ENCODE measurements around the gene FLYWCH2. TPM values are rescaled to one million over a fixed set of nuclear protein-coding genes. Genes with fewer than 3 reads are reported as not detected.

FLYWCH2 gene
- total and polyA plus RNA-seq, 2 of the 13 experiments (the other 11 are each of a cell fraction or from before 2014, with no cell fraction given) = 16.9 to 19.8 TPM

DNA sequence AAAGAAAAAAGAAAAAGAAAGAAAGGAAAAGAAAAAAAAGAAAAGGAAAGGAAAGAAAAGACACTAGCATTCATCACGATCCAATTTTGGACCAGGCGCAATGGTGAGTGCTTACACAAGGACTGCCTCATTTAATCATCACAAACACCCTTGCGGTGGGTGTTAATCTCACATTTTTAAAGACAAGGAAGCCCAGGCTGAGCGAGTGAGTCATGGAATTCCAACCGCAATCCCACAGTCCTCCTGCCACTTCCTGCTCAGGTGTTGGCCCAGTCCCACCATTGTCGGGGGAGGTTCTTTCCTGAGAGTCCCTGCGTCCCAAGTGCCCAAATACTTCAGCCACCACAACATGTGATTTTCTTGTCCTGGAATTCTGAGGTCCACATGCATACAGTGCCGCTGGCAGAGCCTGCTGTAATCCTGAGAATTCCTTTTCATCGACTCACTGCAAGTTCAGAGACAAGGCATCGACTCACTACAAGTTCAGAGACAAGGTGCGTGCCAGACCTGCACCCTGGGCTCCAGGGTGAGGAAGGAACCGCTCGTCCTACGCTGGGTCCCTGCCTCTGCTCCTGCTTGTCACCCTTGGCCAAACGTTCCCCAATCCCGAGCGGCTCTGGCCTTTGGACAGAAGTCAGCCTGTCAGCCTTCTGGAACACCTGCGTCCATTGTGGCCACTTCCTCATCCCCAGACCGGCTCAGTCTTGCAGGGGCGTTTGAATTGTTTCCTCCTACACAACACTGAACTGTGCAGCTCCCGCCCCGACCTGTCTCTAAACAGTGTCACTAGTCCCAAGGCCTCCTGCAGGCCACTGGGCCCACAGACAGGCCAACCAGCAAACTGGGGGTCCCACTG is 47.1 kb upstream of the FLYWCH2 start:
- Histone ChIP-seq H3K27ac (ENCODE audit: extremely low read length, insufficient read depth, low read length) (no peak overlapping the region), H3K27me3 (ENCODE audit: control insufficient read depth in 1 of 2, insufficient read depth in 2 of 2, low read length in 2 of 2) (peaks cover 2 to 22% of the 10 kb centered on the region in 2 experiments; a peak in 3 of 5 replicates), H3K9ac (ENCODE audit: insufficient read depth, low read depth, low read length) (peak overlapping the region; percentile 30; the same call in 1 of the 2 replicates), H4K20me1 (ENCODE audit: insufficient read depth, low read length) (no peaks in the 10 kb centered on the region), H3K36me3 (replicated peaks in 1 of 2; ENCODE audit: control insufficient read depth in 1 of 2, insufficient read depth in 2 of 2, low read length in 2 of 2) (no peaks in the 10 kb centered on the region), H2AFZ (ENCODE audit: low read length) (peak overlapping the region; percentile 59), H3K4me1 (ENCODE audit: insufficient read depth, low read length) (peaks cover 44% of the 10 kb centered on the region), H3K9me3 (ENCODE audit: low read length) (no peaks in the 10 kb centered on the region), H3K79me2 (ENCODE audit: insufficient read depth, low read length) (no peaks in the 10 kb centered on the region), H3K4me3 (replicated peaks in 1 of 3; ENCODE audit: insufficient read depth in 1 of 3, low read depth in 2 of 3, low read length in 3 of 3) (peak overlapping the region; percentile 34 to 70 (median 35)), H3K4me2 (ENCODE audit: low read depth, low read length) (peak overlapping the region; percentile 84)
- no TSS peak for BruUV-seq (replicated peaks)
- peak; percentile 53 for FAIRE-seq
- peak; percentile 72 for DNase-seq (ENCODE audit: low spot score)
- peak; percentile 43 for ATAC-seq
- in situ Hi-C loops (cut with HindIII; ENCODE audit: extremely low pct_ligation_motif_present, low pct_unique_long_range_greater_than_20kb) = loop anchor here (5.0 kb wide), 2 partner anchors 36 to 76 kb away; partner anchors contain the start of gene FLYWCH1
- ChIA-PET CTCF (ENCODE audit: low intra/inter-chr PET ratio, low total read pairs) (no interaction called here), POLR2A (interaction anchor here (1.1 kb wide), 1 partner anchor 70 kb away, joined by 3 read pairs; no protein-coding TSS in a partner anchor)
- 1% methylated on average over 10 of the region's 22 CpGs for WGBS (ENCODE audit: low lambda C conversion rate)
- intact Hi-C loops (cut with micrococcal nuclease; ENCODE audit: unreplicated experiment) = no loop called here
- TF ChIP-seq LCORL (IDR thresholded peaks at IDR 0.05) (no peak), LCORL (CRISPR knock-in tag; IDR thresholded peaks at IDR 0.05) (peak; percentile 40; the same call in 1 of the 2 replicates), ELF3 (CRISPR knock-in tag; IDR thresholded peaks at IDR 0.05) (peak; percentile 95), FOXO1 (CRISPR knock-in tag; IDR thresholded peaks at IDR 0.05) (0 out of 2 replicates have a peak, but pooled peaks have one; percentile 7), SOX6 (IDR thresholded peaks at IDR 0.05) (no peak), SOX6 (CRISPR knock-in tag; IDR thresholded peaks at IDR 0.05) (0 out of 2 replicates have a peak, but pooled peaks have one; percentile 23), IRX3 (CRISPR knock-in tag; IDR thresholded peaks at IDR 0.05; ENCODE audit: borderline replicate concordance, low read depth) (no peak), SMAD3 (CRISPR knock-in tag; IDR thresholded peaks at IDR 0.05) (0 out of 2 replicates have a peak, but pooled peaks have one; percentile 37), ELF1 (CRISPR knock-in tag; IDR thresholded peaks at IDR 0.05) (peak; percentile 50; the same call in 1 of the 2 replicates), SPEN (CRISPR knock-in tag; IDR thresholded peaks at IDR 0.05; ENCODE audit: low read depth) (0 out of 2 replicates have a peak, but pooled peaks have one; percentile 32), CBFB (CRISPR knock-in tag; IDR thresholded peaks at IDR 0.05) (no peak), FOSL2 (CRISPR knock-in tag; IDR thresholded peaks at IDR 0.05) (peak; percentile 93), JUN (CRISPR knock-in tag; IDR thresholded peaks at IDR 0.05) (peak; percentile 39; the same call in 1 of the 2 replicates), TBX3 (IDR thresholded peaks at IDR 0.05; ENCODE audit: borderline replicate concordance) (0 out of 2 replicates have a peak, but pooled peaks have one; percentile 43), RXRA (CRISPR knock-in tag; IDR thresholded peaks at IDR 0.05) (0 out of 2 replicates have a peak, but pooled peaks have one; percentile 51)
- TF ChIP-seq, protein P1, sequence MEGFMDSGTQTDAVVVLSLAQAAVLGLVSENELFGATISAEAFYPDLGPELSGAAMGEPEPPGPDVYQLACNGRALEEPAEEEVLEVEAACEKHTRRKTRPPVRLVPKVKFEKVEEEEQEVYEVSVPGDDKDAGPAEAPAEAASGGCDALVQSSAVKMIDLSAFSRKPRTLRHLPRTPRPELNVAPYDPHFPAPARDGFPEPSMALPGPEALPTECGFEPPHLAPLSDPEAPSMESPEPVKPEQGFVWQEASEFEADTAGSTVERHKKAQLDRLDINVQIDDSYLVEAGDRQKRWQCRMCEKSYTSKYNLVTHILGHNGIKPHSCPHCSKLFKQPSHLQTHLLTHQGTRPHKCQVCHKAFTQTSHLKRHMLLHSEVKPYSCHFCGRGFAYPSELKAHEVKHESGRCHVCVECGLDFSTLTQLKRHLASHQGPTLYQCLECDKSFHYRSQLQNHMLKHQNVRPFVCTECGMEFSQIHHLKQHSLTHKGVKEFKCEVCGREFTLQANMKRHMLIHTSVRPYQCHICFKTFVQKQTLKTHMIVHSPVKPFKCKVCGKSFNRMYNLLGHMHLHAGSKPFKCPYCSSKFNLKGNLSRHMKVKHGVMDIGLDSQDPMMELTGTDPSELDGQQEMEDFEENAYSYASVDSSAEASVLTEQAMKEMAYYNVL (CRISPR knock-in tag; IDR thresholded peaks at IDR 0.05; ENCODE audit: borderline replicate concordance) = peak; percentile 22; the same call in 1 of the 2 replicates
- TF ChIP-seq, protein P2, sequence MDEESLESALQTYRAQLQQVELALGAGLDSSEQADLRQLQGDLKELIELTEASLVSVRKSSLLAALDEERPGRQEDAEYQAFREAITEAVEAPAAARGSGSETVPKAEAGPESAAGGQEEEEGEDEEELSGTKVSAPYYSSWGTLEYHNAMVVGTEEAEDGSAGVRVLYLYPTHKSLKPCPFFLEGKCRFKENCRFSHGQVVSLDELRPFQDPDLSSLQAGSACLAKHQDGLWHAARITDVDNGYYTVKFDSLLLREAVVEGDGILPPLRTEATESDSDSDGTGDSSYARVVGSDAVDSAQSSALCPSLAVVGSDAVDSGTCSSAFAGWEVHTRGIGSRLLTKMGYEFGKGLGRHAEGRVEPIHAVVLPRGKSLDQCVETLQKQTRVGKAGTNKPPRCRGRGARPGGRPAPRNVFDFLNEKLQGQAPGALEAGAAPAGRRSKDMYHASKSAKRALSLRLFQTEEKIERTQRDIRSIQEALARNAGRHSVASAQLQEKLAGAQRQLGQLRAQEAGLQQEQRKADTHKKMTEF (CRISPR knock-in tag; IDR thresholded peaks at IDR 0.05) = 0 out of 2 replicates have a peak, but pooled peaks have one; percentile 33
- TF ChIP-seq, protein P3, sequence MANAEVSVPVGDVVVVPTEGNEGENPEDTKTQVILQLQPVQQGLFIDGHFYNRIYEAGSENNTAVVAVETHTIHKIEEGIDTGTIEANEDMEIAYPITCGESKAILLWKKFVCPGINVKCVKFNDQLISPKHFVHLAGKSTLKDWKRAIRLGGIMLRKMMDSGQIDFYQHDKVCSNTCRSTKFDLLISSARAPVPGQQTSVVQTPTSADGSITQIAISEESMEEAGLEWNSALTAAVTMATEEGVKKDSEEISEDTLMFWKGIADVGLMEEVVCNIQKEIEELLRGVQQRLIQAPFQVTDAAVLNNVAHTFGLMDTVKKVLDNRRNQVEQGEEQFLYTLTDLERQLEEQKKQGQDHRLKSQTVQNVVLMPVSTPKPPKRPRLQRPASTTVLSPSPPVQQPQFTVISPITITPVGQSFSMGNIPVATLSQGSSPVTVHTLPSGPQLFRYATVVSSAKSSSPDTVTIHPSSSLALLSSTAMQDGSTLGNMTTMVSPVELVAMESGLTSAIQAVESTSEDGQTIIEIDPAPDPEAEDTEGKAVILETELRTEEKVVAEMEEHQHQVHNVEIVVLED (CRISPR knock-in tag; IDR thresholded peaks at IDR 0.05; ENCODE audit: borderline replicate concordance) = no peak
- TF ChIP-seq, protein P4, sequence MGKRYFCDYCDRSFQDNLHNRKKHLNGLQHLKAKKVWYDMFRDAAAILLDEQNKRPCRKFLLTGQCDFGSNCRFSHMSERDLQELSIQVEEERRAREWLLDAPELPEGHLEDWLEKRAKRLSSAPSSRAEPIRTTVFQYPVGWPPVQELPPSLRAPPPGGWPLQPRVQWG (CRISPR knock-in tag; IDR thresholded peaks at IDR 0.05; ENCODE audit: borderline replicate concordance, low read depth) = no peak

All from HepG2 (cell line).